ENCODE data around the gene RNF10.
"Not testable (repeated sequence)": the region's sequence is repeated elsewhere in the genome, so short reads cannot be mapped to it uniquely, and the experiment has no call there.

Gene RNF10

GRCh38 chr12:120522568-120522967 is 11.6 kb upstream of the RNF10 start:
- no peak overlapping the region for H3K27ac ChIP-seq (ENCODE audit: low read depth, low read length)
- peaks cover 0 to 3% (median 0%) of the 10 kb centered on the region in 5 donors for H3K4me1 ChIP-seq (ENCODE audit: control insufficient read depth in 5 of 5, insufficient read depth in 5 of 5, low read length in 5 of 5)
- peaks cover 0 to 18% (median 8%) of the 10 kb centered on the region in 5 donors for H3K36me3 ChIP-seq (ENCODE audit: control insufficient read depth in 5 of 5, insufficient read depth in 5 of 5, low read length in 5 of 5)
- H3K9me3 ChIP-seq (ENCODE audit: control insufficient read depth in 5 of 5, low read length in 5 of 5) = no peaks in the 10 kb centered on the region
- H3K27me3 ChIP-seq (ENCODE audit: control insufficient read depth in 5 of 5, insufficient read depth in 4 of 5, low read length in 5 of 5) = no peaks in the 10 kb centered on the region
- no peak overlapping the region for H3K9ac ChIP-seq (ENCODE audit: low read length in 5 of 5)
- H3K4me3 ChIP-seq (ENCODE audit: low read depth in 1 of 5, low read length in 5 of 5) = no peak overlapping the region

GRCh38 chr12:120528861-120529525 is 5.2 kb upstream of the RNF10 start, which contains the start of gene COQ5:
COQ5 (minus strand) TSS chr12:120529158; CDS start chr12:120529141, 17 bp downstream.
- Histone ChIP-seq H3K4me1 (ENCODE audit: control insufficient read depth in 5 of 5, insufficient read depth in 5 of 5, low read length in 5 of 5) (peaks cover 5 to 16% (median 13%) of the 10 kb centered on the region in 5 donors), H3K27ac (ENCODE audit: low read depth, low read length) (peak within 1 kb of the TSS; percentile 97), H3K9me3 (ENCODE audit: control insufficient read depth in 5 of 5, low read length in 5 of 5) (no peaks in the 10 kb centered on the region), H3K27me3 (ENCODE audit: control insufficient read depth in 5 of 5, insufficient read depth in 4 of 5, low read length in 5 of 5) (no peaks in the 10 kb centered on the region), H3K36me3 (ENCODE audit: control insufficient read depth in 5 of 5, insufficient read depth in 5 of 5, low read length in 5 of 5) (peaks cover 0 to 4% (median 0%) of the 10 kb centered on the region in 5 donors), H3K4me3 (ENCODE audit: low read depth in 1 of 5, low read length in 5 of 5) (peak within 1 kb of the TSS; percentile 71 to 96 (median 92)), H3K9ac (ENCODE audit: low read length in 5 of 5) (peak within 1 kb of the TSS; percentile 35 to 97 (median 91))

GRCh38 chr12:120529641-120530417 is 4.3 kb upstream of the RNF10 start:
- Histone ChIP-seq H3K36me3 (ENCODE audit: control insufficient read depth in 5 of 5, insufficient read depth in 5 of 5, low read length in 5 of 5) (peaks cover 0 to 3% (median 0%) of the 10 kb centered on the region in 5 donors), H3K27me3 (ENCODE audit: control insufficient read depth in 5 of 5, insufficient read depth in 4 of 5, low read length in 5 of 5) (no peaks in the 10 kb centered on the region), H3K9ac (ENCODE audit: low read length in 5 of 5) (peak overlapping the region; percentile 2 to 97 (median 91)), H3K4me3 (ENCODE audit: low read depth in 1 of 5, low read length in 5 of 5) (peak overlapping the region; percentile 71 to 96 (median 92)), H3K27ac (ENCODE audit: low read depth, low read length) (peak overlapping the region; percentile 97), H3K9me3 (ENCODE audit: control insufficient read depth in 5 of 5, low read length in 5 of 5) (no peaks in the 10 kb centered on the region), H3K4me1 (ENCODE audit: control insufficient read depth in 5 of 5, insufficient read depth in 5 of 5, low read length in 5 of 5) (peaks cover 5 to 16% (median 13%) of the 10 kb centered on the region in 5 donors)

GRCh38 chr12:120530418-120530761 is 3.8 kb upstream of the RNF10 start:
- not testable (repeated sequence) for H3K27ac ChIP-seq (ENCODE audit: low read depth, low read length); H3K36me3 ChIP-seq (ENCODE audit: control insufficient read depth in 5 of 5, insufficient read depth in 5 of 5, low read length in 5 of 5); H3K27me3 ChIP-seq (ENCODE audit: control insufficient read depth in 5 of 5, insufficient read depth in 4 of 5, low read length in 5 of 5); H3K9me3 ChIP-seq (ENCODE audit: control insufficient read depth in 5 of 5, low read length in 5 of 5); H3K9ac ChIP-seq (ENCODE audit: low read length in 5 of 5)
- Histone ChIP-seq H3K4me3 (ENCODE audit: low read depth in 1 of 5, low read length in 5 of 5) (peak overlapping the region in 3 of 5 donors; percentile 71 to 96 (median 84)), H3K4me1 (ENCODE audit: control insufficient read depth in 5 of 5, insufficient read depth in 5 of 5, low read length in 5 of 5) (peaks cover 5 to 20% (median 18%) of the 10 kb centered on the region in 5 donors)

- Histone ChIP-seq H3K9ac (ENCODE audit: low read length in 5 of 5) (no peak overlapping the region), H3K27ac (ENCODE audit: low read depth, low read length) (no peak overlapping the region), H3K27me3 (ENCODE audit: control insufficient read depth in 5 of 5, insufficient read depth in 4 of 5, low read length in 5 of 5) (no peaks in the 10 kb centered on the region), H3K4me3 (ENCODE audit: low read depth in 1 of 5, low read length in 5 of 5) (no peak overlapping the region), H3K4me1 (ENCODE audit: control insufficient read depth in 5 of 5, insufficient read depth in 5 of 5, low read length in 5 of 5) (peaks cover 10 to 44% (median 42%) of the 10 kb centered on the region in 5 donors), H3K36me3 (ENCODE audit: control insufficient read depth in 5 of 5, insufficient read depth in 5 of 5, low read length in 5 of 5) (no peaks in the 10 kb centered on the region), H3K9me3 (ENCODE audit: control insufficient read depth in 5 of 5, low read length in 5 of 5) (no peaks in the 10 kb centered on the region)
Observed at GRCh38 chr12:120532701-120533238, 1.4 kb upstream of the RNF10 start.

GRCh38 chr12:120534703-120535655 is 823 bp downstream of the RNF10 start:
- peak overlapping the region; percentile 97 for H3K27ac ChIP-seq (ENCODE audit: low read depth, low read length)
- peaks cover 11 to 53% (median 51%) of the 10 kb centered on the region in 5 donors for H3K4me1 ChIP-seq (ENCODE audit: control insufficient read depth in 5 of 5, insufficient read depth in 5 of 5, low read length in 5 of 5)
- peak overlapping the region; percentile 82 to 99 (median 95) for H3K9ac ChIP-seq (ENCODE audit: low read length in 5 of 5)
- H3K27me3 ChIP-seq (ENCODE audit: control insufficient read depth in 5 of 5, insufficient read depth in 4 of 5, low read length in 5 of 5) = no peaks in the 10 kb centered on the region
- H3K4me3 ChIP-seq (ENCODE audit: low read depth in 1 of 5, low read length in 5 of 5) = peak overlapping the region; percentile 87 to 98 (median 98)
- no peaks in the 10 kb centered on the region for H3K9me3 ChIP-seq (ENCODE audit: control insufficient read depth in 5 of 5, low read length in 5 of 5)
- H3K36me3 ChIP-seq (ENCODE audit: control insufficient read depth in 5 of 5, insufficient read depth in 5 of 5, low read length in 5 of 5) = no peaks in the 10 kb centered on the region

- Histone ChIP-seq H3K4me1 (ENCODE audit: control insufficient read depth in 5 of 5, insufficient read depth in 5 of 5, low read length in 5 of 5) (peaks cover 11 to 62% (median 58%) of the 10 kb centered on the region in 5 donors), H3K4me3 (ENCODE audit: low read depth in 1 of 5, low read length in 5 of 5) (peak overlapping the region; percentile 87 to 98 (median 98)), H3K27me3 (ENCODE audit: control insufficient read depth in 5 of 5, insufficient read depth in 4 of 5, low read length in 5 of 5) (no peaks in the 10 kb centered on the region), H3K27ac (ENCODE audit: low read depth, low read length) (peak overlapping the region; percentile 97), H3K9me3 (ENCODE audit: control insufficient read depth in 5 of 5, low read length in 5 of 5) (no peaks in the 10 kb centered on the region), H3K9ac (ENCODE audit: low read length in 5 of 5) (peak overlapping the region; percentile 82 to 99 (median 95)), H3K36me3 (ENCODE audit: control insufficient read depth in 5 of 5, insufficient read depth in 5 of 5, low read length in 5 of 5) (no peaks in the 10 kb centered on the region)
Observed at GRCh38 chr12:120536064-120536791, 2.1 kb downstream of the RNF10 start.

- Histone ChIP-seq H3K4me1 (ENCODE audit: control insufficient read depth in 5 of 5, insufficient read depth in 5 of 5, low read length in 5 of 5) (peaks cover 11 to 72% (median 60%) of the 10 kb centered on the region in 5 donors), H3K27me3 (ENCODE audit: control insufficient read depth in 5 of 5, insufficient read depth in 4 of 5, low read length in 5 of 5) (no peaks in the 10 kb centered on the region), H3K36me3 (ENCODE audit: control insufficient read depth in 5 of 5, insufficient read depth in 5 of 5, low read length in 5 of 5) (peaks cover 0 to 4% (median 0%) of the 10 kb centered on the region in 5 donors), H3K9ac (ENCODE audit: low read length in 5 of 5) (peak overlapping the region; percentile 57 to 88 (median 60)), H3K9me3 (ENCODE audit: control insufficient read depth in 5 of 5, low read length in 5 of 5) (no peaks in the 10 kb centered on the region), H3K4me3 (ENCODE audit: low read depth in 1 of 5, low read length in 5 of 5) (peak overlapping the region; percentile 8 to 61 (median 20)), H3K27ac (ENCODE audit: low read depth, low read length) (peak overlapping the region; percentile 97)
Observed at GRCh38 chr12:120537856-120538220, 3.7 kb downstream of the RNF10 start.
